WI38 (cell line): ENCODE measurements around the gene PLEKHA7.
"Not testable (repeated sequence)": the region's sequence is repeated elsewhere in the genome, so short reads cannot be mapped to it uniquely, and the experiment has no call there.

Source experiments
- H3K4me3 ChIP-seq: 2 replicates; pipeline ENCODE4 v1.5.1; 2011; ENCODE audit warnings: low read depth, mild to moderate bottlenecking, control low read depth, low read length
- CTCF ChIP-seq: IDR thresholded peaks from 2 replicates; pipeline ENCODE4 v1.5.1; 2012; ENCODE audit warnings: low read depth, mild to moderate bottlenecking, control low read depth, low read length

PLEKHA7 gene

GRCh38 chr11:16874275-16874975 lies 139.8 kb downstream of the PLEKHA7 start:
- no peak overlapping the region for H3K4me3 ChIP-seq
- TF ChIP-seq CTCF: no peak

DNA sequence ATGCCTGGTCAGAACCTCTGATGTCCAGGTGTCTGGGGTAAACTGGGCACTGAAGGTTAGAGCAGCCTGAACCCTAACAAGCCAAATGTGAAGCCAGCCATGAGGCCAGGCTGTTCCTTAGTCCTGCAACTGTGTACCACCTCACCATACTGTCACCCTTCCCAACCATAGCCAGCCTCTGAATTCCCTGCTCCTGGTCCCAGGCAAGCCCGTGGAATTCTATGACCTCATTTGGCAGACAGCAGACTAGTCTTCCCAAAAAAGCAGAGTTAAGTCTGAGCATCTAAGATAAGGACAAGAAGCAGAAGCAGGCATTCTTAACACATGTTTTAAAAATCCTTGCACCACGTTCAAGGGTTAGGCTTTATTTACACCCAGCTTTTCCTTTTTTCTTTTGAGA lies 140.9 kb downstream of the PLEKHA7 start:
- no peak for TF ChIP-seq CTCF

GRCh38 chr11:16871368-16871767 lies 142.8 kb downstream of the PLEKHA7 start:
- no peak overlapping the region for H3K4me3 ChIP-seq
- no peak for TF ChIP-seq CTCF

More for the DNA sequence above, 140.9 kb downstream of the PLEKHA7 start:
- H3K4me3 ChIP-seq: no peak overlapping the region

DNA sequence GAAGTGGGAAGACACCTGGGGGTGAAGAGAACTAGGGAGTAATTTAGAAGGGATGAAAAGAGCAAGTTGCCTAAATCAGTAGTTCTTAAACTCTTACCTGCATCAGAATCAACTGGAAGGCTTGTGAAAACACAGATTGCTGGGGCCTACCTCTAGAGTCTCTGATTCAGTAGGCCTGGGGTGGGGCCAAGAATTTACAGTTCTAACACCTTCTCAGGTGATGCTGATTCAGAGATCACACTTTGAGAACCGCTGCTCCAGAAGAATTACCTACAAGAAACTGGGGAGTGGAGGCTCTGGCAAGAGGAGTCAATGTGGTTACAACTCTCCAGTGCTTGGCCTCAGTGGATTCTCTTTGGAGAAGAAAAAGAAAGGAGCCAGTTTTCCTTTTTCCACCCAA lies 147.1 kb downstream of the PLEKHA7 start:
- TF ChIP-seq CTCF: no peak
- H3K4me3 ChIP-seq: no peak overlapping the region

- not testable (repeated sequence) for H3K4me3 ChIP-seq
Measured at GRCh38 chr11:16864428-16864827, 149.8 kb downstream of the PLEKHA7 start.

DNA sequence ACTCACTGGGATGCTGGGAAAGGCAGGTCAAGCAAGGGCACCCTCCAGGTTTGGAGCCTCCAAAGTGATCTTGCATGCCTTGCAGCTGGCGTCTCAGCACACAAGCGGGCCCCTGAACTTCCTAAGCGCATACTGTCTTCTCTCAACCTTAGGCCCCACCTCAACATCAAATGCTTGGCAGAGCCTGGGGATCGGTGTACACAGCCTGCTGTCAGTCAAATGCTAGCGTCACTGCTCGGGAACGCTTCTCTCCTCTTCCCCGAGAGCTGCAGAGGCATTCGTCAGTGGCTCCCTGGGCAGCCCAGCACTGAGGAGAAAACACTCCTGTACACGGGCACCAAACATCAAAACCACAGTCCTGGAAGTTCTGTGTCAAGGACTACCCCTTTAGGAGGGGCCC lies 150.8 kb downstream of the PLEKHA7 start:
- TF ChIP-seq CTCF: no peak
- H3K4me3 ChIP-seq: no peak overlapping the region

DNA sequence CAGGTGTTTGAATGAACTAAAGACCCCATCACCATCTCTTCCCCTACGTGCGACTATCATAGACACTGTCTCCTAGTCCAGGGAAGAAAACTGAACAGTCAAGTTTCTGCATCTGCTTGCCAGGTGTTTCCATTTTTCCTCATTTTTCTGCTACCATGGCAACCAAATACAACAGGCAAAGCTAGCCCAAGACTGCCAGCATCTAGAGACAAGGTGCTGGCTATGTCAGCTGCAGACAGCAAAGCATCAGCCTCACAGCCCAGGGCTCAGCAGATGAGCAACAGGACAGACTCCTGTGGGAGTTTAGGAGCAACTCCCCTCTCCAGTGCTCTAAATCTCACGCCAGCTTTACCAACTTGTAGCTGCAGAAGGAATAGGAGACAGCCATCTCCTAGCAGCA lies 151.5 kb downstream of the PLEKHA7 start:
- TF ChIP-seq CTCF: no peak
- H3K4me3 ChIP-seq: no peak overlapping the region

- no peak overlapping the region for H3K4me3 ChIP-seq
- TF ChIP-seq CTCF: no peak
Measured at GRCh38 chr11:16861862-16862261, 152.4 kb downstream of the PLEKHA7 start.
